Endothelial cell of umbilical vein (primary cell): Measurements from ENCODE around the gene DGKD. TPM values are rescaled to one million over a fixed set of nuclear protein-coding genes. Genes with fewer than 3 reads are reported as not detected.

ENCODE experiments used
- BruUV-seq: library from RNA; stranded (reverse); fragments of 400-500 nt; replicated peaks from 2 replicates; lab custom pipeline; 2021; lab: Mats Ljungman, UMichigan
- CTCF ChIA-PET: fragments of 300-600, 350-600 bp; sonication (Branson Sonifier 250); formaldehyde crosslinking; loops from one replicate; lab custom pipeline; 2021; ENCODE audit warnings: antibody characterized with exemption, inconsistent platforms; lab: Charles Lee
- POLR2A ChIA-PET: fragments of 300-600, 350-600 bp; sonication (Branson Sonifier 250); formaldehyde crosslinking; loops from one replicate; lab custom pipeline; 2021; ENCODE audit warnings: antibody characterized with exemption, inconsistent platforms; lab: Charles Lee
- DNase-seq: peaks from one replicate; pipeline ENCODE4 v3.0.0-alpha.2; 2011; ENCODE audit warnings: low read depth, low spot score
- FAIRE-seq: peaks from 2 replicates; lab custom pipeline; 2011; peaks lifted over from hg19 to GRCh38; lab: Jason Lieb, UNC
- H2AFZ ChIP-seq: 2 replicates; pipeline ENCODE4 v1.6.0; 2012; ENCODE audit warnings: low read depth, low read length, control low read depth, inconsistent platforms
- H3K27ac ChIP-seq: 2 replicates; pipeline ENCODE4 v1.5.1; 2011; ENCODE audit warnings: low read depth, mild to moderate bottlenecking, control low read depth, low read length, moderate library complexity; ENCODE audit not compliant: insufficient read depth
- H3K27me3 ChIP-seq, 2 experiments: 2 replicates each; pipeline versions ENCODE4 v1.6.0 to v1.6.1; 2011; ENCODE audit warnings: low read length in 2 of 2, mixed read lengths in 1 of 2; ENCODE audit not compliant: control insufficient read depth in 2 of 2, insufficient read depth in 2 of 2
- H3K36me3 ChIP-seq, 2 experiments: 2 replicates in 1 of 2; 3 replicates in 1 of 2; pipeline ENCODE4 v1.5.1; 2011; ENCODE audit warnings: low read length in 2 of 2, mild to moderate bottlenecking in 1 of 2, moderate library complexity in 1 of 2; ENCODE audit not compliant: control insufficient read depth in 2 of 2, insufficient read depth in 2 of 2; ENCODE audit errors: extremely low read depth in 1 of 2
- H3K4me1 ChIP-seq: 3 replicates; pipeline ENCODE4 v1.5.1; 2011; ENCODE audit warnings: mild to moderate bottlenecking, low read length; ENCODE audit not compliant: control insufficient read depth, insufficient read depth; ENCODE audit errors: extremely low read depth
- H3K4me2 ChIP-seq: 2 replicates; pipeline ENCODE4 v1.6.1; 2011; ENCODE audit warnings: low read length, control low read depth, mixed read lengths; ENCODE audit not compliant: insufficient read depth
- H3K4me3 ChIP-seq, 3 experiments: fragments of 200-600 bp in 1 of 3; sonication (generic), shearing (Covaris generic) in 1 of 3; replicated peaks in 1 of 3; 2 replicates each; pipeline ENCODE4 v1.5.1; 2011 to 2016; ENCODE audit warnings: control low read depth in 3 of 3, low read length in 3 of 3, mild to moderate bottlenecking in 2 of 3, inconsistent platforms in 1 of 3, low read depth in 1 of 3, moderate library complexity in 1 of 3; ENCODE audit not compliant: insufficient read depth in 1 of 3
- H3K79me2 ChIP-seq: 2 replicates; pipeline ENCODE4 v1.6.0; 2012; ENCODE audit warnings: low read length, inconsistent platforms; ENCODE audit not compliant: control insufficient read depth, insufficient read depth
- H3K9ac ChIP-seq: replicated peaks from 2 replicates; pipeline ENCODE3; 2011; ENCODE audit warnings: low read length, control low read depth; ENCODE audit not compliant: insufficient read depth; ENCODE audit errors: extremely low read depth
- H3K9me1 ChIP-seq: replicated peaks from 3 replicates; pipeline ENCODE4 v1.6.0; 2011; ENCODE audit warnings: mild to moderate bottlenecking, low read length; ENCODE audit not compliant: control insufficient read depth, insufficient read depth; ENCODE audit errors: extremely low read depth
- H3K9me3 ChIP-seq: replicated peaks from 2 replicates; pipeline ENCODE4 v1.5.1; 2012; ENCODE audit warnings: low read length, inconsistent platforms; ENCODE audit not compliant: control insufficient read depth, insufficient read depth
- H4K20me1 ChIP-seq: replicated peaks from 2 replicates; pipeline ENCODE3; 2011; ENCODE audit warnings: mild to moderate bottlenecking, low read length; ENCODE audit not compliant: control insufficient read depth, insufficient read depth; ENCODE audit errors: extremely low read depth
- EZH2 ChIP-seq: IDR thresholded peaks from 2 replicates; pipeline ENCODE4 v1.6.1; 2012; ENCODE audit warnings: borderline replicate concordance, low read depth, mild to moderate bottlenecking, moderate library complexity, low read length, inconsistent platforms; ENCODE audit not compliant: severe bottlenecking
- FOS ChIP-seq: IDR thresholded peaks from 2 replicates; pipeline ENCODE4 v1.6.1; 2011; ENCODE audit warnings: mild to moderate bottlenecking, low read length, moderate library complexity, borderline replicate concordance; ENCODE audit not compliant: insufficient read depth
- GATA2 ChIP-seq: IDR thresholded peaks from 2 replicates; pipeline ENCODE4 v1.7.0; 2011; ENCODE audit warnings: low read depth, mild to moderate bottlenecking, moderate library complexity, mixed read lengths, low read length; ENCODE audit not compliant: insufficient read length, insufficient read depth
- JUN ChIP-seq: IDR thresholded peaks from 2 replicates; pipeline ENCODE4 v1.6.1; 2011; ENCODE audit warnings: borderline replicate concordance, low read depth; ENCODE audit not compliant: insufficient read length, insufficient read depth
- MAX ChIP-seq: IDR thresholded peaks from 2 replicates; pipeline ENCODE4 v1.6.1; 2011; ENCODE audit not compliant: insufficient read depth, insufficient read length
- MYC ChIP-seq: IDR thresholded peaks from one replicate; pipeline ENCODE4 v1.6.1; 2011; ENCODE audit warnings: mild to moderate bottlenecking, low read depth, low read length
- POLR2A ChIP-seq: IDR thresholded peaks from 2 replicates; pipeline ENCODE4 v1.6.1; 2012; ENCODE audit warnings: low read depth, mild to moderate bottlenecking, control low read depth, low read length
- POLR2AphosphoS5 ChIP-seq: IDR thresholded peaks from 2 replicates; pipeline ENCODE4 v1.6.1; 2012; ENCODE audit warnings: low read depth, mild to moderate bottlenecking, control low read depth, low read length, moderate library complexity; ENCODE audit not compliant: insufficient read depth
- dilution Hi-C: fragments of 300-500 bp; cut with MboI; formaldehyde crosslinking; loops from one replicate; pipeline ENCODE4 v1.15.0; 2019; ENCODE audit warnings: low sequenced_read_pairs; ENCODE audit not compliant: extremely low pct_ligation_motif_present
- intact Hi-C: fragments of 100-400 bp; cut with micrococcal nuclease; formaldehyde crosslinking; loops from one replicate; pipeline ENCODE4 v1.10.0; 2022
- polyA plus RNA-seq, 4 experiments: library from polyadenylated mRNA; depleted of rRNA in 3 of 4; stranded (reverse) in 3 of 4; unstranded in 1 of 4; fragments of >200 nt; gene quantifications; 2 replicates each; pipeline versions ENCODE4 v1.2.1 to v1.2.3, GENCODE V29; 2011 to 2012; ENCODE audit warnings: missing spikeins in 1 of 4
- total RNA-seq: library from RNA; stranded (reverse); gene quantifications from 2 replicates; pipeline ENCODE4 v1.2.3, GENCODE V29; 2021
- TF ChIP-seq, protein P1 (sequence below), 2 donors: IDR thresholded peaks; 1 replicate in 1 of 2; 2 replicates in 1 of 2; pipeline ENCODE4 v1.5.1; 2011; ENCODE audit warnings: low read length in 2 of 2, mild to moderate bottlenecking in 2 of 2, moderate library complexity in 2 of 2, control low read depth in 1 of 2, inconsistent platforms in 1 of 2, low read depth in 1 of 2; ENCODE audit not compliant: insufficient read depth in 1 of 2; ENCODE audit errors: extremely low read depth in 1 of 2

The DGKD gene
- total and polyA plus RNA-seq, 2 donors (not counting 3 experiments of a cell fraction or from before 2014, with no cell fraction given) = 10.8 to 36.6 TPM

GRCh38 chr2:233424154-233424951 is 70.1 kb downstream of the DGKD start:
- peaks cover 3% of the 10 kb centered on the region for H3K79me2 ChIP-seq
- intact Hi-C loops = no loop called here

More at GRCh38 chr2:233424154-233424951, 70.1 kb downstream of the DGKD start:
- no peak overlapping the region for H3K27ac ChIP-seq
- ChIA-PET POLR2A (no interaction called here), CTCF (interaction anchor here (2.9 kb wide), 1 partner anchor 19 kb away, joined by 15 read pairs; no protein-coding TSS in a partner anchor)
- TF ChIP-seq GATA2 (no peak), POLR2AphosphoS5 (no peak), POLR2A (no peak), EZH2 (no peak), JUN (no peak), FOS (no peak), MYC (no peak), MAX (no peak)
- TF ChIP-seq, protein P1, sequence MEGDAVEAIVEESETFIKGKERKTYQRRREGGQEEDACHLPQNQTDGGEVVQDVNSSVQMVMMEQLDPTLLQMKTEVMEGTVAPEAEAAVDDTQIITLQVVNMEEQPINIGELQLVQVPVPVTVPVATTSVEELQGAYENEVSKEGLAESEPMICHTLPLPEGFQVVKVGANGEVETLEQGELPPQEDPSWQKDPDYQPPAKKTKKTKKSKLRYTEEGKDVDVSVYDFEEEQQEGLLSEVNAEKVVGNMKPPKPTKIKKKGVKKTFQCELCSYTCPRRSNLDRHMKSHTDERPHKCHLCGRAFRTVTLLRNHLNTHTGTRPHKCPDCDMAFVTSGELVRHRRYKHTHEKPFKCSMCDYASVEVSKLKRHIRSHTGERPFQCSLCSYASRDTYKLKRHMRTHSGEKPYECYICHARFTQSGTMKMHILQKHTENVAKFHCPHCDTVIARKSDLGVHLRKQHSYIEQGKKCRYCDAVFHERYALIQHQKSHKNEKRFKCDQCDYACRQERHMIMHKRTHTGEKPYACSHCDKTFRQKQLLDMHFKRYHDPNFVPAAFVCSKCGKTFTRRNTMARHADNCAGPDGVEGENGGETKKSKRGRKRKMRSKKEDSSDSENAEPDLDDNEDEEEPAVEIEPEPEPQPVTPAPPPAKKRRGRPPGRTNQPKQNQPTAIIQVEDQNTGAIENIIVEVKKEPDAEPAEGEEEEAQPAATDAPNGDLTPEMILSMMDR (IDR thresholded peaks at IDR 0.05; ENCODE audit: extremely low read depth in 1 of 2, insufficient read depth in 1 of 2, low read depth in 1 of 2, low read length in 2 of 2) = no peak
- FAIRE-seq = peak; percentile 12
- DNase-seq = no peak
- H3K36me3 ChIP-seq = no peaks in the 10 kb centered on the region
- no peaks in the 10 kb centered on the region for H3K9me3 ChIP-seq
- dilution Hi-C loops = no loop called here
- no peak overlapping the region for H2AFZ ChIP-seq
- H3K4me3 ChIP-seq = no peak overlapping the region
- BruUV-seq = no TSS peak
- no peak overlapping the region for H3K9ac ChIP-seq
- no peaks in the 10 kb centered on the region for H3K9me1 ChIP-seq
- H3K4me1 ChIP-seq = peaks cover 13% of the 10 kb centered on the region
- no peak overlapping the region for H3K4me2 ChIP-seq
- no peaks in the 10 kb centered on the region for H4K20me1 ChIP-seq
- H3K27me3 ChIP-seq = no peaks in the 10 kb centered on the region
